Stomach (tissue), 4 donors: ENCODE results near the gene ATF7IP2.

Experiments used
- EP300 ChIP-seq: sonication (generic); formaldehyde crosslinking; IDR thresholded peaks from one replicate; pipeline ENCODE4 v1.6.1; 2017; ENCODE audit warnings: antibody characterized with exemption
- POLR2A ChIP-seq, 4 donors: fragments of 450-650 bp; IDR thresholded peaks; one replicate each; pipeline ENCODE4 v1.6.1; 2016; ENCODE audit warnings: antibody characterized with exemption in 4 of 4, control low read depth in 2 of 4, mild to moderate bottlenecking in 1 of 4, moderate library complexity in 1 of 4

DNA sequence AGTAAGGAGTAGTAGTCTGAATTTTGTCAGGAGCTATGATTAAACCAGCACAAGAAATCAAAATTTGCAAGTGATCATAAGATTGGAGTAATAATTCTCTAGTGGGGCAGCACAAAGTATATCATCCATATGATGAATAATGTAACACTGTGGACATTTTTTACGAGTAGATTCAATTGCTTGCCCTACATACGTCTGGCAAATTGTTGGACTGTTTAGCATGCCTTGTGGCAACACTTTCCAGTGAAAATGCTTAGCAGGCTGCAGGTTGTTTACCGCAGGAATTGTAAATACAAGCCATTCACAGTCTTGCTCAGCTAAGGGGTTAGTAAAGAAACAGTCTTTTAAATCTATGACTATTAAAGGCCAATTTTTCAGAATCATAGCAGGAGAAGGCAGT, 35.7 kb downstream of the ATF7IP2 start:
- TF ChIP-seq EP300: no peak
- TF ChIP-seq POLR2A (IDR thresholded peaks at IDR 0.05): no peak
